ENCODE measurements around the gene PKP1.

GRCh38 chr1:201286445-201286844 lies 3.1 kb downstream of the PKP1 start:
- no peak for TF ChIP-seq CTCF (IDR thresholded peaks at IDR 0.05)
- no peak for TF ChIP-seq POLR2AphosphoS5 (IDR thresholded peaks at IDR 0.05)
- no peak for TF ChIP-seq EP300 (IDR thresholded peaks at IDR 0.05)
